ENCODE results near the gene GGTA1.

GRCh38 chr9:121499427-121500164, at the start of gene GGTA1:
- TF ChIP-seq CTCF (IDR thresholded peaks at IDR 0.05; ENCODE audit: poor library complexity, severe bottlenecking): no peak
- no peak for TF ChIP-seq TAF1 (IDR thresholded peaks at IDR 0.05; ENCODE audit: low read depth)
- TF ChIP-seq EP300 (conservative IDR thresholded peaks at IDR 0.05; ENCODE audit: poor library complexity, severe bottlenecking): no peak
- no peak for TF ChIP-seq POLR2AphosphoS5 (IDR thresholded peaks at IDR 0.05)
- TF ChIP-seq EZH2 (IDR thresholded peaks at IDR 0.05; ENCODE audit: borderline replicate concordance, insufficient read depth, low read length, poor library complexity, severe bottlenecking): no peak
- TF ChIP-seq SMC3 (conservative IDR thresholded peaks at IDR 0.05; ENCODE audit: poor library complexity): no peak
- peak; percentile 50 for TF ChIP-seq MXI1 (conservative IDR thresholded peaks at IDR 0.05; ENCODE audit: poor library complexity, severe bottlenecking)
- no peak for TF ChIP-seq RAD21 (conservative IDR thresholded peaks at IDR 0.05)
- no peak for TF ChIP-seq REST (IDR thresholded peaks at IDR 0.05; ENCODE audit: borderline replicate concordance)

Measured in neural cell (in vitro differentiated cells).